Uterus (tissue), 4 donors: ENCODE data around the gene UVRAG. TPM values are rescaled to one million over a fixed set of nuclear protein-coding genes. Genes with fewer than 3 reads are reported as not detected.

Experiments used
- DNase-seq, 2 donors: peaks; one replicate each; pipeline ENCODE4 v3.0.0-alpha.2; 2019 to 2020
- H3K27ac ChIP-seq, 2 donors: fragments of 200-600 bp; sonication (generic); 1 replicate in 1 of 2; 2 replicates in 1 of 2; pipeline ENCODE4 v1.5.1; 2016 to 2018
- H3K27me3 ChIP-seq, 2 donors: fragments of 200-600 bp; sonication (generic); one replicate each; pipeline ENCODE4 v1.5.1; 2018 to 2019; ENCODE audit warnings: control low read depth in 1 of 2
- H3K36me3 ChIP-seq, 2 donors: fragments of 200-600 bp; sonication (generic); one replicate each; pipeline ENCODE4 v1.5.1; 2019; ENCODE audit warnings: control low read depth in 1 of 2
- H3K4me1 ChIP-seq, 2 donors: fragments of 200-600 bp; sonication (generic); one replicate each; pipeline ENCODE4 v1.5.1; 2018 to 2019; ENCODE audit warnings: control low read depth in 1 of 2
- H3K4me3 ChIP-seq, 2 donors: fragments of 200-600 bp; sonication (generic); 1 replicate in 1 of 2; 2 replicates in 1 of 2; pipeline ENCODE4 v1.5.1; 2018 to 2019; ENCODE audit warnings: mild to moderate bottlenecking in 1 of 2
- H3K9me3 ChIP-seq, 2 donors: fragments of 200-600 bp; sonication (generic); one replicate each; pipeline ENCODE4 v1.5.1; 2019; ENCODE audit warnings: control low read depth in 1 of 2
- CTCF ChIP-seq, 4 experiments: fragments of 200-600 bp in 2 of 4; fragments of 450-650 bp in 2 of 4; sonication (generic) in 2 of 4; IDR thresholded peaks; one replicate each; pipeline ENCODE4 v1.5.1; 2016 to 2019; ENCODE audit warnings: antibody characterized with exemption in 4 of 4, mild to moderate bottlenecking in 2 of 4, moderate library complexity in 1 of 4
- POLR2A ChIP-seq, 2 donors: fragments of 450-650 bp; IDR thresholded peaks; one replicate each; pipeline ENCODE4 v1.6.1; 2016; ENCODE audit warnings: antibody characterized with exemption in 2 of 2, mild to moderate bottlenecking in 1 of 2, moderate library complexity in 1 of 2
- intact Hi-C: fragments of 100-400 bp; cut with DNase I; formaldehyde crosslinking; loops from one replicate; pipeline ENCODE4 v1.15.1; 2023; ENCODE audit warnings: low total_unique reads
- total RNA-seq, 4 donors: library from RNA; depleted of rRNA in 3 of 4; stranded (reverse); fragments of >200 nt in 3 of 4; gene quantifications; one replicate each; pipeline versions ENCODE4 v1.1.0 to v1.2.4, GENCODE V29; 2014 to 2023
- donor health status: DM: yes; HTN: yes; CAD: no.

Gene UVRAG
- total RNA-seq, 4 donors from 2014 or later: 14.9 to 42.9 (median 26.4) TPM

DNA sequence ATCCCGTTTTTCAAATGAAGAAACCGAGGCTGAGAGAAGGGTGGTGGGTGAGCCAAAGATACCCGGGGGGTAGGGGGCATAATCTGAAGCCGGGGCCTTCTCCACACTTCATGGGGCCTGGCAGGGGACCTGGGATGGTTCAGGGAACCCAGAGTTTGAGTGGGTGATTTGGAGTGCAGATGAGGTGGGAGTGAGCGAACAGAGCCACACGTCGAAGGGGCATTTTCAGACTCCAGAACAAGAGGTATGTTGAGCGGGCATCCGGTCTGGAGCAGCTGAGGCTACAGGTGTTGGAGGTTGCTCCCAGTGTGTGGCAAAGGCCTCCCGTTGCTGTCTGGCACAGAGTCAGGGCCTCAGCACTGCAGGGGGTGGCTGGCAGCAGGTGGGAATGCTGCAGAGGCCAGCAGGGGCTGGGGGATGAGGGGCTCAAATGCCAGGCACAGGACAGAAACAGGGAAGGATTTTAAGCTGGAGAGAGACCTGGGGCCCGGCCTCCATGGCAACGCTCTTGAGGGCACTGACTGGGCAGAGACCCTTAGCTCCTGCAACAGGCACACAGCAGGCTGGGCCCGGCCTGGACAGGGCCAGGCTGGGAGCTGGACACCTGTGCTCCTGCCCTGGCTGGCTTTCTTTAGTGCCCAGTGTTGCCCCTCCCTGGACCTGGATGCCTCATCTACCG lies 345.1 kb downstream of the UVRAG start:
- H3K4me3 ChIP-seq: no peak overlapping the region
- H3K27me3 ChIP-seq: no peaks in the 10 kb centered on the region
- H3K36me3 ChIP-seq: no peaks in the 10 kb centered on the region
- H3K27ac ChIP-seq: no peak overlapping the region
- H3K9me3 ChIP-seq: no peaks in the 10 kb centered on the region
- TF ChIP-seq POLR2A (IDR thresholded peaks at IDR 0.05) (no peak), CTCF (IDR thresholded peaks at IDR 0.05) (no peak)
- no peak for DNase-seq
- intact Hi-C loops: loop anchor here (10.0 kb wide), 1 partner anchor 365 kb away; no protein-coding TSS in a partner anchor
- H3K4me1 ChIP-seq: no peaks in the 10 kb centered on the region

GRCh38 chr11:76160856-76161255 lies 345.8 kb downstream of the UVRAG start:
- Histone ChIP-seq H3K4me3 (no peak overlapping the region), H3K9me3 (no peaks in the 10 kb centered on the region), H3K27me3 (no peaks in the 10 kb centered on the region), H3K36me3 (no peaks in the 10 kb centered on the region), H3K4me1 (no peaks in the 10 kb centered on the region), H3K27ac (no peak overlapping the region)
- no peak for DNase-seq
- intact Hi-C loops: loop anchor here (10.0 kb wide), 1 partner anchor 366 kb away; no protein-coding TSS in a partner anchor
- TF ChIP-seq POLR2A (IDR thresholded peaks at IDR 0.05) (no peak), CTCF (IDR thresholded peaks at IDR 0.05) (no peak)

GRCh38 chr11:76161261-76161961 lies 346.4 kb downstream of the UVRAG start:
- TF ChIP-seq CTCF (IDR thresholded peaks at IDR 0.05) (no peak), POLR2A (IDR thresholded peaks at IDR 0.05) (no peak)
- no peaks in the 10 kb centered on the region for H3K4me1 ChIP-seq
- no peaks in the 10 kb centered on the region for H3K27me3 ChIP-seq
- no peaks in the 10 kb centered on the region for H3K9me3 ChIP-seq
- DNase-seq: no peak
- intact Hi-C loops: loop anchor here (10.0 kb wide), 1 partner anchor 367 kb away; no protein-coding TSS in a partner anchor
- peak overlapping the region in 1 of 2 donors; percentile 27 for H3K4me3 ChIP-seq
- no peaks in the 10 kb centered on the region for H3K36me3 ChIP-seq
- H3K27ac ChIP-seq: no peak overlapping the region

DNA sequence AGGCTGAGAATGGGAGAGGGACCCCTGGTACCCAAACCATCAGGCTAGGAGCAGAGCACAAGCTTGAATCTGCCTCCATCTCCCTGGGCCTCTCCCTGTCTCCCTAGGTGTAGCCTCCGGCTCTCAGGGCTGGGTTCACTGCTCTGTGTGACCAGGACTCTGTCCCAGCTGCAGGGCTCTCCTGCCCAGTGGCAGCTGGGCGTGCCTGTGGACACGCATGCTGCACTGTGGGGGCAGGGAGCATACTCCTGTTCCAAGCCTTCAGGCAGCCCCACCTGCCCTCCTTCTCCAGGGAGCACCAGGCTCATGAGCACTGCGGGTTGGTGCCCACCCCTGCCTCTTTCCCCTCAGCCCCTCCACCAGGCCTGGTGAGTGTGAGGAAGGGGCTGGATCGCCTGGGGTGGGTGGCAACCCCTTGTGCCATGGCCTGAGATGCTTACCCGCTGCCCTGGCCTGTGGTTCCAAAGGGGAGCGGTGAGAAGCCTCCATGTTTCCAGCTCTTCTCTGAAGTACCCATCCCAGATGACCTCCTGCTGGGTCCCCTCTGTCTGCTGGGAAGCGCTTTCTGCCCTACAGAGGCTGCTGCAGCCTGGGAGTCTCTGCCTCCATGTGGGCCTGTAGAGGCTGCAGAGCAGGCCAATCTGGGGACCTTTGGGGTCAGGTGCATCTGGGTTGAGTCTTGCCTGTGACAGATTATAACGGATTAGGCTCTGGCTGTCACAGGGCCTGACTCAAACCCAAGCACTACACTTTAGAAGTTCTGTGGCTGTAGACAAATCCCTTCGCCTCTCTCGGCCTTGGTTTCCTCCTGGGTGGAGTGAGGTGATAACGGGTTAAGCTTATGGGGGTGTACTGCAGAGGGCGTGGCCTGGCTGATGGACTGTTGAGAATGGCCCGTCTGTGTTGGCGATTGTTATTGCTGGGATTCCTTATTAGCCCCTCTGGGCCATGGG lies 347.6 kb downstream of the UVRAG start:
- TF ChIP-seq CTCF (IDR thresholded peaks at IDR 0.05) (no peak), POLR2A (IDR thresholded peaks at IDR 0.05) (no peak)
- intact Hi-C loops: loop anchor here (10.0 kb wide), 1 partner anchor 368 kb away; no protein-coding TSS in a partner anchor

More for the DNA sequence above, 347.6 kb downstream of the UVRAG start:
- Histone ChIP-seq H3K27me3 (no peaks in the 10 kb centered on the region), H3K4me3 (no peak overlapping the region), H3K9me3 (no peaks in the 10 kb centered on the region), H3K27ac (no peak overlapping the region), H3K4me1 (no peaks in the 10 kb centered on the region), H3K36me3 (no peaks in the 10 kb centered on the region)
- no peak for DNase-seq
